ENCODE data around the gene KCND2. TPM values are rescaled to one million over a fixed set of nuclear protein-coding genes. Genes with fewer than 3 reads are reported as not detected.

The KCND2 gene
- total RNA-seq, 1 donor from 2014 or later: not detected

DNA sequence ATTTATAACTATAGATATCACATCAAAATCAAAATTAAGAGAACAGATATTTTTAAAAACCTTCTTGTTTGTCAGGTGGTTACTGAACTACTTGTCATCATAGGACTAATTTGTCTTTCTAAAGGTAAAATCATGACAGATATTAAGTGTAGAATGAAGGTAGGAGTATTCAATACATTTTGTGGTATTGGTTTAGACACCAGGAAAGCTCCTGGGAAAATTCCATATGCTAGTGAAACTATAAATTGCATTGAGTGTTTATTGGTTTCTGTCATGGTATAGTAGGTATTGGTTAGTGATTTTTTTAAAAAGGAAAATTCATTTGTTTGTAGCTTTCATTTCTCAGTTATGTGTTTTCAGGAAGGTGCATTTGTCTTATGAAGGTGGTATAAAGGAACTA is 132.7 kb downstream of the KCND2 start:
- Mint-ChIP-seq H3K27ac (no peak overlapping the region), H3K27me3 (no peaks in the 10 kb centered on the region), H3K4me1 (no peaks in the 10 kb centered on the region)

DNA sequence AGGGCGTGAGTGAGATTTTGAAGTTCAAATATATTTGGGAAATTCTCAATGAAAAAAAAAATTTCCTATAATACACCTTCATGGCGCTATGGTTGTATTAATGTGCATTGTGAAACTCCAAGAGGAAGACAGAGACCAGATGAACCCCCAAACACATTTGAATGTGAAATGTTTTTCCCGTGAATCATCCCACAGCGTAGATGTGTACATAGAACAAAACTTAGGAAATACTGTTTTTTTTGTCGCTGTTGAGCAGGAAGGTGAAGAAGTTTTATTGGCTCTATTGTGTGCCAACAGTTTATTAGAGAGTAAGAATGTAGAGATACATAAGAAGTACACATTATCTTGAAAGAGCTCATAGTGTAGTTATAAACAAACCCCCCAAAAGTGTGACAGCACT is 134.0 kb downstream of the KCND2 start:
- intact Hi-C loops (cut with micrococcal nuclease): no loop called here
- H3K9me3 Mint-ChIP-seq: no peaks in the 10 kb centered on the region
- no peaks in the 10 kb centered on the region for H3K4me1 Mint-ChIP-seq
- no peak overlapping the region for H3K4me3 Mint-ChIP-seq
- no peak overlapping the region for H3K27ac Mint-ChIP-seq
- H3K27me3 Mint-ChIP-seq: no peaks in the 10 kb centered on the region
- no peak for DNase-seq
- H3K36me3 Mint-ChIP-seq (ENCODE audit: low read depth): no peaks in the 10 kb centered on the region

More for the DNA sequence above, 132.7 kb downstream of the KCND2 start:
- DNase-seq: no peak
- H3K9me3 Mint-ChIP-seq: no peaks in the 10 kb centered on the region
- intact Hi-C loops (cut with micrococcal nuclease): no loop called here
- no peaks in the 10 kb centered on the region for H3K36me3 Mint-ChIP-seq (ENCODE audit: low read depth)
- H3K4me3 Mint-ChIP-seq: no peak overlapping the region

DNA sequence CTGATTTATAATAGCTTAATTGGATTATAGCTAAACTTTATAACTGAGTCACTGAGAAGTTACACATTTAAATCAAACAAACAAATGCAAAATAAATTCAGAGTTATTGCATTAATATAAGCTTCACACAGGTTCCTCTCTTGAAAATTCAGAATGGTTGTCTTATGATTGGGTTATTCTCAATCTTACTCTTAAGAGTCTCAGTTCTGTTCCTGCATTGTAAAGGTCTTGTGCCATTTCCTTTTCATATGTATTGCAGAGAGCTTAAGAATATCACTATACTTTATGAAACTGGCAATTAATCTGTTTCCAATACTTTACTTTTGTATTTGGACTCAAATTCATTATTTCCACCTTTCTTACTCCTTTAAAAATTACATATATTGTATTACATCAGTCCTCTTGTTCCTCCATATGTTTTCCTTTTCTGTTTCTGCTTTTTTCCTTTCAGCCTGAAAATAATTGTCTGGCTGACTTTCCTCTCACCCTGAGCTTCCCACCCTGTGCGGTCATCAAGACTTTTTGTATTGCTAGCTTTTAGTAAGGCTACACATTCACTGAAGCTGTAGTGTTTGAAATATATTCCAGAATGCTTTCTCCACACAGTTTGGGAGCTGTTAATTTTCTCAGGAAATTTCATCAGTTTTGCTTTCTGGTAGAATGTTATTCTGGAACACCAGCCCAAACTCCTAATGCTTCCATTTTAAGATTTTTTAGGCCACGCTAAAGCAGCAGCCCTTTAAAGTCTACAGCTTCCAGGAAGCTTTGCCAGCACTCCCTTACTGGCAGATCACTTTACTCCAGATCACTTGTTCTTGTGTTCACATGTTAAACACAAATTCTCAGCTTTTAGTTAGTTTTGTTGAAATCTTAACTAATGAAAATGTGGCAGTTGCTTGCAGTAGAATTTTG is 139.4 kb downstream of the KCND2 start:
- Mint-ChIP-seq H3K27me3 (no peaks in the 10 kb centered on the region), H3K27ac (no peak overlapping the region), H3K36me3 (ENCODE audit: low read depth) (no peaks in the 10 kb centered on the region), H3K4me1 (no peaks in the 10 kb centered on the region), H3K4me3 (no peak overlapping the region), H3K9me3 (no peaks in the 10 kb centered on the region)
- DNase-seq: no peak
- intact Hi-C loops (cut with micrococcal nuclease): no loop called here

DNA sequence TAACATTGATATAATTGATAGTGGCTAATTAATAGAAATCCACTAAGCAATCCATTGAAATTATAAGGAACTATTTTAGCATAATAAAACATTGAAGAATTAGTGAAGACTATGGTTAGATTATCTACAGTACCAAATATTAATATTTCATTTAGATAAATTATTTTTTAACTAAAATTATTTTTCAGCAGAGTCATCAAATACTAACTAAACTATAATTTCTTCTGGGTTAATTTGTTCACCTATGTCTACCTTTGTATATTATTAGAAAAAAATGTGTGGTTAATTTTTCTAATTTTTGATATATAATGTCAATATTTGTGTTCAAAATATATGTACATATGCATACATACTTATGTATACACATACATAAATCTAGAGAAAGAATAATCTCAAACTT is 140.2 kb downstream of the KCND2 start:
- intact Hi-C loops (cut with micrococcal nuclease): no loop called here
- no peaks in the 10 kb centered on the region for H3K4me1 Mint-ChIP-seq
- no peak for DNase-seq
- no peaks in the 10 kb centered on the region for H3K9me3 Mint-ChIP-seq
- no peak overlapping the region for H3K27ac Mint-ChIP-seq
- H3K4me3 Mint-ChIP-seq: no peak overlapping the region
- H3K27me3 Mint-ChIP-seq: no peaks in the 10 kb centered on the region
- H3K36me3 Mint-ChIP-seq (ENCODE audit: low read depth): no peaks in the 10 kb centered on the region

DNA sequence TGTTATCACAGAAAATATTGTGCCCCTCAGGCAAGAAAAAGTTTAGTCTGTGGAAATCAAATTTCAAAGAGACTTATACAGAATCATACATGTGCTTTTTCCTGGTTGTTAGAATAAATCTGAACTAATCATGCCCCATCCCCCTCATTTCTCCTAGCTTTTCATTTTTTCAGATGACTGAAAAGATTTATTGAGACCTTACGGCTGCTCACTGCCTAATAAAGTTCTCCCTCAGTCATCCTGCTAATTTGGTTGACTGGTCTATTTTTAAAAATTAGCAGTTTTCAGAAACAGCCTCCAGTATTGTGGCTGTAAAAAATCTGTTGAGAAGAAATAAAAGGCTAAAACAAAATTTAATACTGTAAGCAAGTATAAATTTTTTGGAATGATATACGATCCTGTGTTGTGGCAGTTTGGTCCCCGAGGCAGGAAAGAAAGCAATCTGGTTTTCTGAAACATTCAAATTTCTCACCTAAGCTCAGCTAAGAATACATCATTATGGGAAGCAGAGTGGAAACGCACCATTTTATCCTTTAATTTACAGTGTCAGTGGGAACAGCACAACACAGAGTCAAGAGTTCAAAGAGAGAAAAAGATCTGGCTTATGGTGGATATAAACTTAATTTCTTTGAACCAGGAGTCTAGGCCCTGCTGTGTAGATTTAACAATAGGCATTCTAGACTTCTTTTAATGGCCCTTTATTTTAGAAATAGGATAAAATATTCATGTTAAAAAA is 144.4 kb downstream of the KCND2 start:
- H3K9me3 Mint-ChIP-seq: no peaks in the 10 kb centered on the region
- no peaks in the 10 kb centered on the region for H3K4me1 Mint-ChIP-seq
- H3K27ac Mint-ChIP-seq: no peak overlapping the region
- no peaks in the 10 kb centered on the region for H3K27me3 Mint-ChIP-seq
- intact Hi-C loops (cut with micrococcal nuclease): no loop called here
- no peak overlapping the region for H3K4me3 Mint-ChIP-seq
- DNase-seq: no peak
- no peaks in the 10 kb centered on the region for H3K36me3 Mint-ChIP-seq (ENCODE audit: low read depth)

DNA sequence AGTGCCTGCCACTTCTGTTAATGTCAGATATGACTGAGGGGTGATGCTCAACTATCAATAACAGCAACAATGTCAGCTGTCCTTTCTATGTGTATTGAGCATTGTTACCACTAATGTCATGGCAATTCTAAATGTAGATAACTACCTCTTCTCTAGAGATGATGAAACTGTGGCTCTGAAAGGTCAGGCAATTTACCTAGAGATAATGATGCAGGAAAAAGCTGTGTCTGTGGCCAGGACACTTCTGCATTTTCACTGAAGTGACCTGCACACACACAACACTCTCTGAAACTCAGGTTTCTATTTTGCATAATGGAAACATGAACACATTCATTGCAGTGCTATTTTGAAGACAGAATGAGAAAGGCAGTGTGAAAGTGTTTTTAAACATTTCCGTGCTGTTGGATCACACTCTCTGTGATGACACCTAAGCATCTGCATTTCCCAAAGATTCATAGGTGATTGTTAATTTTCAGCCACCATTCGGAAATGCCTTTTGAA is 148.2 kb downstream of the KCND2 start:
- no peaks in the 10 kb centered on the region for H3K27me3 Mint-ChIP-seq
- no peak for DNase-seq
- H3K36me3 Mint-ChIP-seq (ENCODE audit: low read depth): no peaks in the 10 kb centered on the region
- intact Hi-C loops (cut with micrococcal nuclease): no loop called here
- H3K4me3 Mint-ChIP-seq: no peak overlapping the region
- no peaks in the 10 kb centered on the region for H3K9me3 Mint-ChIP-seq
- H3K27ac Mint-ChIP-seq: no peak overlapping the region
- H3K4me1 Mint-ChIP-seq: no peaks in the 10 kb centered on the region

DNA sequence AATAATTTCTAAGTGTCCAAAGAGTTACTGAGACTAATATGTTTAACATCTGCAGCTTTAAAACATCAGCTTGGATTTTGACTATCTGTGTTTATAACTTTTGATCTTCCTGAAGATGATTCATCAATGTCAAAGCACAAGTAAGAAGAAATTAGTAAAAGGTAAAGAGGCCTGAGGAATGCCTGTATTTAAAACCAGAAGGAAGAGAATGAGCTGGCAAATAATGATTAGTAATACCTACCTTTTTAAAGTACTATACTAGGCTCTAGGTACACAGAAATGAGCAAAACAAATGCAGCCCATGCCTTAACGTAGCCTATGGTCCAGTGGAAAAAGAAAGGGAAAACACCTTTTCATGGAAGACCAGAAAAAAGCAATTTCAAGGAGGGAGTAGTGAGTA is 158.0 kb downstream of the KCND2 start:
- intact Hi-C loops (cut with micrococcal nuclease): no loop called here
- H3K4me3 Mint-ChIP-seq: no peak overlapping the region
- H3K9me3 Mint-ChIP-seq: no peaks in the 10 kb centered on the region
- H3K27me3 Mint-ChIP-seq: no peaks in the 10 kb centered on the region
- H3K36me3 Mint-ChIP-seq (ENCODE audit: low read depth): no peaks in the 10 kb centered on the region
- no peaks in the 10 kb centered on the region for H3K4me1 Mint-ChIP-seq
- DNase-seq: no peak
- H3K27ac Mint-ChIP-seq: no peak overlapping the region

DNA sequence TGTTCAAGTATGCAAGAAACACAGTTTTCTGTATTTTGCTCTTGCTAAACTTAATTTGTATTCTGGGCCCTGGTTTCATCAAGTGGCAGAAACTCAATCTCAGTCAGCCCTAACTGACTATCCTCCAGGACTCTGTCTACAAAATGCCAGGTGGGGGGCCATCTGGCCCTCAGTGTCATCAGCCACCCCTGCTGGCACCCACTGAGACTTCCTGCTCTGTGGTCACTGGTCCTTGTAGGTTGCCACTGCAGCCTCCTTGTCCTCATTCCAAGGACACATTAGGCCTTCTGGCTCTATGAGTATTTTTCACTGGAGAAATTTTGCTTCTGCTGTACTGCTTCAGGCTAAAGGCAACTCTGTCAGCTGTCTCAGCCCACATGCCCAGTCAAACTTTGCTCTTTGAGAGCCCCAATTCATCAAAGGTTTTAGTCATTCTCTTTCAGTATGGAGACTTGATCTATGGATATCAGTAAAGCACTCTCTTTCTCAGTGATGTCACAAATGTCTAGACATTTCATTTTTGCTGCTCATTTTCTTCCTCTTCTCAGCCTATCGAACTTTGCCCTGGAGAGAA is 163.6 kb downstream of the KCND2 start:
- H3K4me1 Mint-ChIP-seq: no peaks in the 10 kb centered on the region
- no peaks in the 10 kb centered on the region for H3K9me3 Mint-ChIP-seq
- intact Hi-C loops (cut with micrococcal nuclease): no loop called here
- H3K27ac Mint-ChIP-seq: no peak overlapping the region
- no peaks in the 10 kb centered on the region for H3K36me3 Mint-ChIP-seq (ENCODE audit: low read depth)
- H3K27me3 Mint-ChIP-seq: no peaks in the 10 kb centered on the region
- no peak overlapping the region for H3K4me3 Mint-ChIP-seq
- DNase-seq: no peak

DNA sequence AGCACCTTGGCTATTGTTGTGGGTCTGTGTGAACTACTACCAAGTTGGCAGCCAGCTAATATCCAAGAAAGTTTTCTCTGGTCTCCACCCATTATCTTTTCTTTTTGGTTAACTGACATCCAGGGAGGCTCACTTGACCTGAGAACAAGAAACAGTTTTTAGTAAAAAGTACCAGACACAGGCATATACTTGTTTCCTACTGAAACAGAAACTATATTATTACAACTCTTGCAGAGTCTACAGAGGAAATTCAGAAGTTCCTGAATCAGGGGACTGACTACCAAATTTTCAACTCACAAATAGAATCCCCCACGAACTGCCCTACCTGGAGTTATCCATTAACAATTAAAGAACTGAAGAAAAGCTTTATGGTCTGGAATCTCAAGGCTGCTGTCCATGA is 168.9 kb downstream of the KCND2 start:
- Mint-ChIP-seq H3K27me3 (no peaks in the 10 kb centered on the region), H3K9me3 (no peaks in the 10 kb centered on the region), H3K4me3 (no peak overlapping the region), H3K36me3 (ENCODE audit: low read depth) (no peaks in the 10 kb centered on the region), H3K4me1 (no peaks in the 10 kb centered on the region), H3K27ac (no peak overlapping the region)
- intact Hi-C loops (cut with micrococcal nuclease): no loop called here
- no peak for DNase-seq

DNA sequence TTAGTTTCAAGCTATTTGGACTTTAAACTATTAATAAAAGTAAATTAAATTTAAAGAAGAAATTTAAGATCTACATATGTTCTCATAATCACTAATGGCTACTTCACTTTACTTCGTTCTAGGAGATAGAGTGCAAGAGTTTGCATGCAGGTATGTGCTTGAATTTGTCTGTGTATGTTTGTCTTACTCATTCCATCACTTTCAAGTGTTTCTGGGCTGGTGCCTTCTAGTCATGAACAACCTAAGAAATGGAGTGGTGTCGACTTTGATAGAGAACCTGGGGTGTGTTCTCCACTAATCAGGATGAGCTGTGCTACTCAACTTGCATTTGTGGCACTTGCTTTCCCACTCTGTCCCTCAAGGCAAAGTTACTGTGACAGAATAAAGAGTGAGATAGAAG is 169.9 kb downstream of the KCND2 start:
- Mint-ChIP-seq H3K27me3 (no peaks in the 10 kb centered on the region), H3K36me3 (ENCODE audit: low read depth) (no peaks in the 10 kb centered on the region), H3K4me1 (no peaks in the 10 kb centered on the region), H3K4me3 (no peak overlapping the region), H3K9me3 (no peaks in the 10 kb centered on the region), H3K27ac (no peak overlapping the region)
- intact Hi-C loops (cut with micrococcal nuclease): no loop called here
- no peak for DNase-seq

DNA sequence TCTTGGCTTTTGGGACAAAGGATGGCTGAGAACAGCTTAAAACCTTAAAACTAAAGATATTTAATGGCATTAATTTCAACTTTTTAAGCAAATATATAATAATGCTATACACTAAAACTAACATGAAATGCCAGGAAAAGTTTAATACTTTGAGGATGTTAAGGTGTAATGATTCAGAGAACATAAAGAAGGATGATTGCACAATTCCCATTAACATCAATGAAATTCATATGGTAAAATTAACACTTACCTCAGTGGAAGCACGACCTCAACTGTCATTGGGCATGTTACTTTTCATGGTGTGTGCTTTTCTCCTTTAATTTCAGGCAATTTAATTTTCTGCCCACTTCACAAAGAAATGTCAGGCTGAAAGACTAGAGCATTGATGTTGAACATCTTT is 171.7 kb downstream of the KCND2 start:
- no peak overlapping the region for H3K27ac Mint-ChIP-seq
- H3K36me3 Mint-ChIP-seq (ENCODE audit: low read depth): no peaks in the 10 kb centered on the region
- intact Hi-C loops (cut with micrococcal nuclease): no loop called here
- no peaks in the 10 kb centered on the region for H3K27me3 Mint-ChIP-seq
- DNase-seq: no peak
- H3K4me3 Mint-ChIP-seq: no peak overlapping the region
- no peaks in the 10 kb centered on the region for H3K4me1 Mint-ChIP-seq
- no peaks in the 10 kb centered on the region for H3K9me3 Mint-ChIP-seq

DNA sequence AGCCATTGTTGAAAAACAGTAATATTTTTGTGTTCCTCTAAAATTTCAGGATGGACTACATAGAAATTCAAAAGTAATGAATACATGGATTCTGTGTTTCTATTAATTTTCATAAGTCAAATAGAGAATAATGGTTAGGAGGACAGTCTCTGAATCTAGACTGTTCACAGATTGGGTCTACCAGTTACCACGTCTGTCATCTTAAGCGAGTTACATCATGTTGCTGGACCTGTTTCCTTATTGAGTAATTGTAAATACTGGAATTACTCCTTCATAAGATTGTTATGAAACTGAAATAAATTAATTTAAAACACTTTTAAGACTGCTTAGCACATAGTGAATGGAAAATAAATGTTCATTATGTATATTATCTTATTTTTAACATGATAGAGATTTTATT is 172.3 kb downstream of the KCND2 start:
- Mint-ChIP-seq H3K4me1 (no peaks in the 10 kb centered on the region), H3K27me3 (no peaks in the 10 kb centered on the region)
- DNase-seq: no peak

DNA sequence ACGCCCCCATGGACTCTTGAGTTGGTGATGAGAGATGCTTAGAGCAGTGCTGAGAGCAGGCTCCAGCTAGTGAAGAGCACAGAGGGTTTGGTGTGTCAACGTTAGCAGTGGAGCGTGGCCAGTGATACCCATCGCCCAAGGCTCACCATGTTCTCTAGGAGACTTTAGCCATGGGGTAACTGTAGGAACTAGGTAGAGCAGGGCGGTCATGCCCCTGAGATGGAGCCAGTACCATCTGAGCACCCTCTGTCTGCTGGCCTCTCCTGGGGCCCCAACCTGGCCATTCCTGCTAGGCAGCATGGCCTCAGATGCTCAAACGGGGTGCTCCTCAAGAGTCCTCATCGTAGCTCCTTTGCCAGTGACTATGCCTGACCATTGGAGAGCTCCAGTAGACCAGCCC is 179.7 kb downstream of the KCND2 start:
- DNase-seq: no peak
- Mint-ChIP-seq H3K9me3 (peaks cover 7% of the 10 kb centered on the region), H3K36me3 (ENCODE audit: low read depth) (no peaks in the 10 kb centered on the region), H3K4me1 (no peaks in the 10 kb centered on the region), H3K27me3 (no peaks in the 10 kb centered on the region), H3K27ac (no peak overlapping the region), H3K4me3 (no peak overlapping the region)
- intact Hi-C loops (cut with micrococcal nuclease): no loop called here

More for the DNA sequence above, 172.3 kb downstream of the KCND2 start:
- Mint-ChIP-seq H3K27ac (no peak overlapping the region), H3K36me3 (ENCODE audit: low read depth) (no peaks in the 10 kb centered on the region), H3K9me3 (no peaks in the 10 kb centered on the region), H3K4me3 (no peak overlapping the region)
- intact Hi-C loops (cut with micrococcal nuclease): no loop called here

DNA sequence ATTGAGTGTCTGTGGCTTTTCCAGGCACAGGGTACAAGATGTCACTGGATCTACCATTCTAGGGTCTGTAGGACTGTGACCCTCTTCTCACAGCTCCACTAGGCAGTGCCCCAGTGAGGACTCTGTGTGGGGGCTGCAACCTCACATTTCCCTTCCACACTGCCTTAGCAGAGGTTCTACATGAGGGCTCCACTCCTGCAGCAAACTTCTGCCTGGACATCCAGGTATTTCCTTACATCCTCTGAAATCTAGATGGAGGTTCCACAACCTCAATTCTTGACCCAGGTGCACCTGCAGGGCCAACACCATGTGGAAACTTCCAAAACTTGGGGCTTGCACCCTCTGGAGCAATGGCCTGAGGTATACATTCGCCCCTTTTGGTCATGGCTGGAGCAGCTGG is 183.7 kb downstream of the KCND2 start:
- intact Hi-C loops (cut with micrococcal nuclease): no loop called here
- Mint-ChIP-seq H3K27ac (no peak overlapping the region), H3K4me3 (no peak overlapping the region), H3K27me3 (no peaks in the 10 kb centered on the region), H3K4me1 (no peaks in the 10 kb centered on the region), H3K36me3 (ENCODE audit: low read depth) (no peaks in the 10 kb centered on the region), H3K9me3 (peaks cover 11% of the 10 kb centered on the region)
- no peak for DNase-seq

Measured in activated CD4-positive, alpha-beta T cell treated with anti-CD3 and anti-CD28 coated beads, Interleukin-2, amount 10 ng/mL, durations not matched to agents 24 days and 14 days (primary cell).